Thyroid gland (tissue), 4 donors: ENCODE measurements around the gene CCDC9. TPM values are rescaled to one million over a fixed set of nuclear protein-coding genes. Genes with fewer than 3 reads are reported as not detected.
"Not testable (repeated sequence)": the region's sequence is repeated elsewhere in the genome, so short reads cannot be mapped to it uniquely, and the experiment has no call there.

Source experiments
- DNase-seq, 2 donors: peaks; one replicate each; pipeline ENCODE4 v3.0.0-alpha.2; 2019
- H3K27ac ChIP-seq, 3 donors: fragments of 200-600 bp; sonication (generic); 1 replicate in 2 of 3; 2 replicates in 1 of 3; pipeline ENCODE4 v1.5.1; 2016 to 2019; ENCODE audit warnings: mild to moderate bottlenecking in 1 of 3, moderate library complexity in 1 of 3
- H3K27me3 ChIP-seq: fragments of 200-600 bp; sonication (generic); one replicate; pipeline ENCODE4 v1.5.1; 2019
- H3K36me3 ChIP-seq, 2 donors: fragments of 200-600 bp; sonication (generic); one replicate each; pipeline ENCODE4 v1.5.1; 2016 to 2019
- H3K4me1 ChIP-seq, 2 donors: fragments of 200-600 bp; sonication (generic); one replicate each; pipeline ENCODE4 v1.5.1; 2017 to 2019
- H3K4me3 ChIP-seq, 3 donors: fragments of 200-600 bp; sonication (generic); replicated peaks in 1 of 3; 1 replicate in 2 of 3; 2 replicates in 1 of 3; pipeline ENCODE4 v1.5.1; 2016; ENCODE audit warnings: mild to moderate bottlenecking in 1 of 3
- H3K9me3 ChIP-seq: fragments of 200-600 bp; sonication (generic); one replicate; pipeline ENCODE4 v1.5.1; 2017
- POLR2A ChIP-seq, 2 donors: fragments of 450-650 bp; IDR thresholded peaks; one replicate each; pipeline ENCODE4 v1.6.1; 2017; ENCODE audit warnings: antibody characterized with exemption in 2 of 2, mild to moderate bottlenecking in 2 of 2, moderate library complexity in 1 of 2
- WGBS, 2 donors: methylation state at CpG; one replicate each; pipeline ENCODE4 v1.1.5; 2017; 5-methylcytosine and 5-hydroxymethylcytosine counted together
- intact Hi-C: fragments of 100-400 bp; cut with DNase I; formaldehyde crosslinking; loops from one replicate; pipeline ENCODE4 v1.15.1; 2023
- total RNA-seq, 4 donors: library from RNA; depleted of rRNA; stranded (reverse); fragments of >200 nt; gene quantifications; one replicate each; pipeline ENCODE4 v1.2.3, GENCODE V29; 2016
- TF ChIP-seq, protein P1 (sequence below), 6 experiments: fragments of 200-600 bp in 3 of 6; fragments of 450-650 bp in 3 of 6; sonication (generic) in 3 of 6; IDR thresholded peaks; one replicate each; pipeline ENCODE4 v1.5.1; 2016 to 2019; ENCODE audit warnings: antibody characterized with exemption in 6 of 6, mild to moderate bottlenecking in 2 of 6, inconsistent platforms in 1 of 6, moderate library complexity in 1 of 6

Gene CCDC9
- total RNA-seq, 4 donors from 2014 or later = 16.1 to 21.9 (median 17.8) TPM

- no peaks in the 10 kb centered on the region for H3K27me3 ChIP-seq
- no peak overlapping the region for H3K27ac ChIP-seq
- no peak overlapping the region for H3K4me3 ChIP-seq
- H3K9me3 ChIP-seq = no peaks in the 10 kb centered on the region
- WGBS, 2 donors = 89% methylated on average over 10 to 12 of the region's 13 CpGs
- TF ChIP-seq POLR2A (IDR thresholded peaks at IDR 0.05) = no peak
- TF ChIP-seq, protein P1, sequence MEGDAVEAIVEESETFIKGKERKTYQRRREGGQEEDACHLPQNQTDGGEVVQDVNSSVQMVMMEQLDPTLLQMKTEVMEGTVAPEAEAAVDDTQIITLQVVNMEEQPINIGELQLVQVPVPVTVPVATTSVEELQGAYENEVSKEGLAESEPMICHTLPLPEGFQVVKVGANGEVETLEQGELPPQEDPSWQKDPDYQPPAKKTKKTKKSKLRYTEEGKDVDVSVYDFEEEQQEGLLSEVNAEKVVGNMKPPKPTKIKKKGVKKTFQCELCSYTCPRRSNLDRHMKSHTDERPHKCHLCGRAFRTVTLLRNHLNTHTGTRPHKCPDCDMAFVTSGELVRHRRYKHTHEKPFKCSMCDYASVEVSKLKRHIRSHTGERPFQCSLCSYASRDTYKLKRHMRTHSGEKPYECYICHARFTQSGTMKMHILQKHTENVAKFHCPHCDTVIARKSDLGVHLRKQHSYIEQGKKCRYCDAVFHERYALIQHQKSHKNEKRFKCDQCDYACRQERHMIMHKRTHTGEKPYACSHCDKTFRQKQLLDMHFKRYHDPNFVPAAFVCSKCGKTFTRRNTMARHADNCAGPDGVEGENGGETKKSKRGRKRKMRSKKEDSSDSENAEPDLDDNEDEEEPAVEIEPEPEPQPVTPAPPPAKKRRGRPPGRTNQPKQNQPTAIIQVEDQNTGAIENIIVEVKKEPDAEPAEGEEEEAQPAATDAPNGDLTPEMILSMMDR (IDR thresholded peaks at IDR 0.05) = peak in 1 of 6 experiments; percentile 19
- intact Hi-C loops = no loop called here
- peaks cover 3 to 18% of the 10 kb centered on the region in 2 donors for H3K4me1 ChIP-seq
- no peaks in the 10 kb centered on the region for H3K36me3 ChIP-seq
- DNase-seq = peak in 1 of 2 donors; percentile 19
Observed at GRCh38 chr19:47280183-47280797, 24.0 kb downstream of the CCDC9 start.

DNA sequence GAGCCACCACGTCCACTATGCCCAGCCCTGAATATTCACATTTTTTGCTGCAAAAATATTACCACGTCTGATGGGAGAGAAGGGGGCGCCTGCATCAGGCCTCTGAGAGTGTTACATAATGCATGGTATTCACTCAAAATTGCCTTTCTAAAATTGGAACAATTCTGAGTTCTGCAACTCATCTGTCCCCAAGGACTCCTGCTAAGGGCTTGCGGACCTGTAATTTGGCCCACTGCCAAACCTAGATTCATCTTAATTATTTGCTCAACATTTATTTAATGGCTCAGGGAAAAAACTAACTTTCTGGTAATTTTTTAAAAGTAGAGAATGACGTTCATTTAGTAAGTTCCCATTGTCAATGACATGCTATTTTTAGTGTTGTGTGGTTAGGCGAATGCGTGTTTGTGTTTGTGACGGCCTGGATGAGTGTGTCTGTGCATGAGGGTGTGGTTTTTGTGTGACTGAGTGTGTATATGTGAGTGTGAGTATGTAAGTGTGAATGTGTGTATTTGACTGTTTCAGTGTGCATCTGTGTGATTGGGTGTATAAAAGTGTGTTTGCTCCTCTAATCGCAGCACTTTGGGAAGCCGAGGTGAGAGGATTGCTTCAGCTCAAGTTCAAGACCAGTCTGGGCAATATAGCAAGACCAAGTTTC, 27.2 kb downstream of the CCDC9 start:
- H3K4me3 ChIP-seq = no peak overlapping the region
- no peaks in the 10 kb centered on the region for H3K9me3 ChIP-seq
- DNase-seq = no peak
- WGBS, 2 donors = 73 to 74% methylated on average over 10 of the region's 10 CpGs
- no peak for TF ChIP-seq POLR2A (IDR thresholded peaks at IDR 0.05)
- TF ChIP-seq, protein P1 (IDR thresholded peaks at IDR 0.05) = no peak
- no peaks in the 10 kb centered on the region for H3K4me1 ChIP-seq
- intact Hi-C loops = no loop called here
- no peaks in the 10 kb centered on the region for H3K27me3 ChIP-seq
- H3K36me3 ChIP-seq = no peaks in the 10 kb centered on the region
- H3K27ac ChIP-seq = no peak overlapping the region

GRCh38 chr19:47284324-47284899, 28.1 kb downstream of the CCDC9 start:
- WGBS, 2 donors = 30 to 32% methylated on average over 9 of the region's 9 CpGs
- Histone ChIP-seq H3K27me3 (no peaks in the 10 kb centered on the region), H3K27ac (no peak overlapping the region), H3K36me3 (no peaks in the 10 kb centered on the region), H3K4me3 (no peak overlapping the region), H3K9me3 (no peaks in the 10 kb centered on the region), H3K4me1 (peaks cover 0 to 4% of the 10 kb centered on the region in 2 donors)
- intact Hi-C loops = no loop called here
- DNase-seq = no peak
- TF ChIP-seq POLR2A (IDR thresholded peaks at IDR 0.05) = no peak
- TF ChIP-seq, protein P1 (IDR thresholded peaks at IDR 0.05) = peak; percentile 74 to 94 (median 81)

- peak; percentile 64 to 68 for DNase-seq
- Histone ChIP-seq H3K4me3 (no peak overlapping the region), H3K36me3 (no peaks in the 10 kb centered on the region), H3K9me3 (no peaks in the 10 kb centered on the region), H3K27ac (no peak overlapping the region), H3K27me3 (no peaks in the 10 kb centered on the region), H3K4me1 (no peaks in the 10 kb centered on the region)
- 29 to 34% methylated on average over 11 to 12 of the region's 12 CpGs for WGBS, 2 donors
- intact Hi-C loops = no loop called here
- no peak for TF ChIP-seq POLR2A (IDR thresholded peaks at IDR 0.05)
- TF ChIP-seq, protein P1 (IDR thresholded peaks at IDR 0.05) = peak in 5 of 6 experiments; percentile 47 to 69 (median 58)
Observed at GRCh38 chr19:47296036-47296435, 39.7 kb downstream of the CCDC9 start.

GRCh38 chr19:47300867-47301266, 44.5 kb downstream of the CCDC9 start:
- H3K9me3 ChIP-seq, H3K27me3 ChIP-seq, H3K4me3 ChIP-seq, H3K27ac ChIP-seq, intact Hi-C loops, DNase-seq, H3K36me3 ChIP-seq, H3K4me1 ChIP-seq: not testable (repeated sequence)
- WGBS, 2 donors = 94 to 96% methylated on average over 14 of the region's 14 CpGs
